Left renal pelvis (tissue), 4 donors: Measurements from ENCODE around the gene SPA17. TPM values are rescaled to one million over a fixed set of nuclear protein-coding genes. Genes with fewer than 3 reads are reported as not detected.

ENCODE experiments used
- DNase-seq, 4 donors: peaks; one replicate each; pipeline ENCODE4 v3.0.0-alpha.2; 2013; ENCODE audit warnings: low read depth in 4 of 4, low spot score in 3 of 4
- polyA plus RNA-seq, 4 donors: library from polyadenylated mRNA; unstranded; fragments of 120-200 nt; gene quantifications; one replicate each; pipeline ENCODE4 v1.2.1, GENCODE V29; 2013; ENCODE audit not compliant: insufficient read length in 4 of 4

Gene SPA17
- polyA plus RNA-seq, 4 donors, result 5.0 to 24.4 (median 19.2) TPM

GRCh38 chr11:124719534-124719933, 45.8 kb downstream of the SPA17 start:
- DNase-seq, result no peak

GRCh38 chr11:124722176-124722575, 48.5 kb downstream of the SPA17 start:
- no peak for DNase-seq

GRCh38 chr11:124724979-124725718, 51.4 kb downstream of the SPA17 start:
- no peak for DNase-seq

GRCh38 chr11:124725719-124726105, 52.0 kb downstream of the SPA17 start:
- no peak for DNase-seq

GRCh38 chr11:124727474-124727873, 53.8 kb downstream of the SPA17 start:
- DNase-seq, result no peak

- DNase-seq, result no peak
These were observed 54.4 kb downstream of the SPA17 start for GRCh38 chr11:124728134-124728533.

GRCh38 chr11:124729571-124729970, 55.9 kb downstream of the SPA17 start:
- no peak for DNase-seq

GRCh38 chr11:124732230-124732629, 58.5 kb downstream of the SPA17 start:
- no peak for DNase-seq

GRCh38 chr11:124736736-124737135, 63.0 kb downstream of the SPA17 start:
- no peak for DNase-seq

GRCh38 chr11:124737638-124738305, 64.1 kb downstream of the SPA17 start:
- no peak for DNase-seq

GRCh38 chr11:124738713-124739478, 65.2 kb downstream of the SPA17 start:
- no peak for DNase-seq

GRCh38 chr11:124739479-124740276, 66.0 kb downstream of the SPA17 start, which contains the start of gene NRGN:
Gene NRGN, plus strand, starts transcription at chr11:124739942. Its CDS starts 143 bp downstream, at chr11:124740085.
- peak; percentile 77 to 89 (median 86) for DNase-seq

GRCh38 chr11:124740277-124740882, 66.7 kb downstream of the SPA17 start:
- no peak for DNase-seq

- no peak for DNase-seq
These were observed 68.9 kb downstream of the SPA17 start for GRCh38 chr11:124742555-124742954.

- no peak for DNase-seq
These were observed 69.3 kb downstream of the SPA17 start for GRCh38 chr11:124743050-124743449.

- DNase-seq, result no peak
These were observed 71.6 kb downstream of the SPA17 start for GRCh38 chr11:124745270-124745834.

- DNase-seq, result no peak
These were observed 72.3 kb downstream of the SPA17 start for GRCh38 chr11:124745835-124746620.

- no peak for DNase-seq
These were observed 73.0 kb downstream of the SPA17 start for GRCh38 chr11:124746621-124747243.
